GM23338 (cell line): ENCODE measurements around the gene USP32.

ENCODE experiments used
- CREB1 ChIP-seq: fragments of 250-450 bp; sonication (Bioruptor Pico); IDR thresholded peaks from 2 replicates; pipeline ENCODE4 v1.5.0; 2020; ENCODE audit warnings: low read depth, mild to moderate bottlenecking, moderate library complexity
- ETS1 ChIP-seq: IDR thresholded peaks from 2 replicates; pipeline ENCODE4 v1.6.1; 2016; ENCODE audit warnings: antibody characterized with exemption
- EZH2 ChIP-seq: fragments of 200-600 bp; sonication (generic); IDR thresholded peaks from one replicate; pipeline ENCODE4 v1.8.0; 2017; ENCODE audit warnings: antibody characterized with exemption, mild to moderate bottlenecking, low read depth; ENCODE audit not compliant: unreplicated experiment
- EZH2phosphoT487 ChIP-seq: fragments of 200-600 bp; sonication (generic); IDR thresholded peaks from one replicate; pipeline ENCODE4 v1.8.1; 2018; ENCODE audit warnings: antibody characterized with exemption; ENCODE audit not compliant: unreplicated experiment
- NANOG ChIP-seq: IDR thresholded peaks from 2 replicates; pipeline ENCODE4 v1.6.1; 2016; ENCODE audit warnings: antibody characterized with exemption, borderline replicate concordance
- POLR2AphosphoS5 ChIP-seq: IDR thresholded peaks from 2 replicates; pipeline ENCODE4 v1.6.1; 2016; ENCODE audit warnings: antibody characterized with exemption, low read depth
- ZNF114 ChIP-seq: fragments of 250-450 bp; sonication (Bioruptor Pico); IDR thresholded peaks from 2 replicates; pipeline ENCODE4 v1.5.0; 2020; ENCODE audit warnings: mild to moderate bottlenecking, moderate library complexity
- TF ChIP-seq, protein P1 (sequence below), 2 experiments: fragments of 200-600 bp in 1 of 2; sonication (generic) in 1 of 2; conservative IDR thresholded peaks; 2 replicates each; pipeline versions ENCODE4 v1.5.1 to v1.6.1; 2016 to 2017; ENCODE audit warnings: antibody characterized with exemption in 2 of 2, low read depth in 2 of 2, mild to moderate bottlenecking in 2 of 2, moderate library complexity in 1 of 2
- TF ChIP-seq, protein P2 (sequence below): IDR thresholded peaks from one replicate; pipeline ENCODE4 v1.6.1; 2018; ENCODE audit warnings: antibody characterized with exemption; ENCODE audit not compliant: unreplicated experiment

DNA sequence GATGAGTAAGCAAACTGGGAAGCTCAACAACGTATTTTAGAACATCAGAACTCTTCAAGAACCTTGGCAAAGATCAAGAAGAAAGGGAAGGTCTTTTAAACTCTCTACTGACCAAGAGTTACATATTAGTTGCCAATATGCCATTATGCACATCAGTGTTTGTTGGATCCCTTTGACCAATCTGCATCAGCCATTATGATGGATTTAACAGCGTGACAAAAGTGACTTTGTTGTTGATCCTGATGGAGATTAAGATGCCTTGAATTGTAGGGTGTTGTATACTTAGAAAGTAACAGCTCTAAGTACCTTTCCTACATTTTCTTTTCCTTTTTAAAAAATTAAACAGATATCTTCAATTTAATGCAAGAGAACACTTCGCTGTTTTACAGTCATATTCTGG lies 133.6 kb downstream of the USP32 start:
- TF ChIP-seq, protein P1, sequence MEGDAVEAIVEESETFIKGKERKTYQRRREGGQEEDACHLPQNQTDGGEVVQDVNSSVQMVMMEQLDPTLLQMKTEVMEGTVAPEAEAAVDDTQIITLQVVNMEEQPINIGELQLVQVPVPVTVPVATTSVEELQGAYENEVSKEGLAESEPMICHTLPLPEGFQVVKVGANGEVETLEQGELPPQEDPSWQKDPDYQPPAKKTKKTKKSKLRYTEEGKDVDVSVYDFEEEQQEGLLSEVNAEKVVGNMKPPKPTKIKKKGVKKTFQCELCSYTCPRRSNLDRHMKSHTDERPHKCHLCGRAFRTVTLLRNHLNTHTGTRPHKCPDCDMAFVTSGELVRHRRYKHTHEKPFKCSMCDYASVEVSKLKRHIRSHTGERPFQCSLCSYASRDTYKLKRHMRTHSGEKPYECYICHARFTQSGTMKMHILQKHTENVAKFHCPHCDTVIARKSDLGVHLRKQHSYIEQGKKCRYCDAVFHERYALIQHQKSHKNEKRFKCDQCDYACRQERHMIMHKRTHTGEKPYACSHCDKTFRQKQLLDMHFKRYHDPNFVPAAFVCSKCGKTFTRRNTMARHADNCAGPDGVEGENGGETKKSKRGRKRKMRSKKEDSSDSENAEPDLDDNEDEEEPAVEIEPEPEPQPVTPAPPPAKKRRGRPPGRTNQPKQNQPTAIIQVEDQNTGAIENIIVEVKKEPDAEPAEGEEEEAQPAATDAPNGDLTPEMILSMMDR (conservative IDR thresholded peaks at IDR 0.05; ENCODE audit: low read depth in 2 of 2) = no peak
- no peak for TF ChIP-seq POLR2AphosphoS5
- no peak for TF ChIP-seq NANOG
- no peak for TF ChIP-seq EZH2
- TF ChIP-seq, protein P2, sequence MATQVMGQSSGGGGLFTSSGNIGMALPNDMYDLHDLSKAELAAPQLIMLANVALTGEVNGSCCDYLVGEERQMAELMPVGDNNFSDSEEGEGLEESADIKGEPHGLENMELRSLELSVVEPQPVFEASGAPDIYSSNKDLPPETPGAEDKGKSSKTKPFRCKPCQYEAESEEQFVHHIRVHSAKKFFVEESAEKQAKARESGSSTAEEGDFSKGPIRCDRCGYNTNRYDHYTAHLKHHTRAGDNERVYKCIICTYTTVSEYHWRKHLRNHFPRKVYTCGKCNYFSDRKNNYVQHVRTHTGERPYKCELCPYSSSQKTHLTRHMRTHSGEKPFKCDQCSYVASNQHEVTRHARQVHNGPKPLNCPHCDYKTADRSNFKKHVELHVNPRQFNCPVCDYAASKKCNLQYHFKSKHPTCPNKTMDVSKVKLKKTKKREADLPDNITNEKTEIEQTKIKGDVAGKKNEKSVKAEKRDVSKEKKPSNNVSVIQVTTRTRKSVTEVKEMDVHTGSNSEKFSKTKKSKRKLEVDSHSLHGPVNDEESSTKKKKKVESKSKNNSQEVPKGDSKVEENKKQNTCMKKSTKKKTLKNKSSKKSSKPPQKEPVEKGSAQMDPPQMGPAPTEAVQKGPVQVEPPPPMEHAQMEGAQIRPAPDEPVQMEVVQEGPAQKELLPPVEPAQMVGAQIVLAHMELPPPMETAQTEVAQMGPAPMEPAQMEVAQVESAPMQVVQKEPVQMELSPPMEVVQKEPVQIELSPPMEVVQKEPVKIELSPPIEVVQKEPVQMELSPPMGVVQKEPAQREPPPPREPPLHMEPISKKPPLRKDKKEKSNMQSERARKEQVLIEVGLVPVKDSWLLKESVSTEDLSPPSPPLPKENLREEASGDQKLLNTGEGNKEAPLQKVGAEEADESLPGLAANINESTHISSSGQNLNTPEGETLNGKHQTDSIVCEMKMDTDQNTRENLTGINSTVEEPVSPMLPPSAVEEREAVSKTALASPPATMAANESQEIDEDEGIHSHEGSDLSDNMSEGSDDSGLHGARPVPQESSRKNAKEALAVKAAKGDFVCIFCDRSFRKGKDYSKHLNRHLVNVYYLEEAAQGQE = no peak
- no peak for TF ChIP-seq ZNF114 (CRISPR knock-in tag)
- TF ChIP-seq EZH2phosphoT487 = no peak
- TF ChIP-seq ETS1 = no peak
- TF ChIP-seq CREB1 (CRISPR knock-in tag) = no peak
